Muscle layer of colon (tissue), 2 donors: ENCODE data around the gene ELOF1.

Source experiments
- H3K27ac ChIP-seq: one replicate; pipeline ENCODE4 v1.7.0; 2013; ENCODE audit warnings: low read depth, mild to moderate bottlenecking, low read length, moderate library complexity
- H3K27me3 ChIP-seq, 2 donors: one replicate each; pipeline ENCODE4 v1.7.0; 2013; ENCODE audit warnings: low read length in 2 of 2, mild to moderate bottlenecking in 2 of 2; ENCODE audit not compliant: insufficient read depth in 2 of 2, control insufficient read depth in 1 of 2
- H3K36me3 ChIP-seq: one replicate; pipeline ENCODE4 v1.7.0; 2013; ENCODE audit warnings: mild to moderate bottlenecking, low read length; ENCODE audit not compliant: insufficient read depth
- H3K4me1 ChIP-seq: one replicate; pipeline ENCODE4 v1.7.0; 2013; ENCODE audit warnings: mild to moderate bottlenecking, low read length; ENCODE audit not compliant: insufficient read depth
- H3K4me3 ChIP-seq, 2 donors: one replicate each; pipeline ENCODE4 v1.7.0; 2013; ENCODE audit warnings: low read length in 2 of 2, low read depth in 1 of 2, mild to moderate bottlenecking in 1 of 2, moderate library complexity in 1 of 2
- H3K9ac ChIP-seq: one replicate; pipeline ENCODE4 v1.7.0; 2013; ENCODE audit warnings: low read length
- H3K9me3 ChIP-seq: one replicate; pipeline ENCODE4 v1.7.0; 2013; ENCODE audit warnings: mild to moderate bottlenecking, low read length
- donor health status: abdominal sarcoma.
- donor health status: Adenocarcinoma of cecum.

Gene ELOF1

GRCh38 chr19:11519138-11519537, 39.9 kb downstream of the ELOF1 start:
- Histone ChIP-seq H3K27me3 (no peaks in the 10 kb centered on the region), H3K4me1 (no peaks in the 10 kb centered on the region), H3K9ac (no peak overlapping the region), H3K27ac (no peak overlapping the region), H3K9me3 (no peaks in the 10 kb centered on the region), H3K4me3 (no peak overlapping the region), H3K36me3 (peaks cover 24% of the 10 kb centered on the region)

- no peaks in the 10 kb centered on the region for H3K9me3 ChIP-seq
- no peak overlapping the region for H3K9ac ChIP-seq
- H3K27me3 ChIP-seq: no peaks in the 10 kb centered on the region
- H3K4me1 ChIP-seq: no peaks in the 10 kb centered on the region
- no peak overlapping the region for H3K4me3 ChIP-seq
- peaks cover 27% of the 10 kb centered on the region for H3K36me3 ChIP-seq
- no peak overlapping the region for H3K27ac ChIP-seq
Measured at GRCh38 chr19:11513946-11514345, 45.1 kb downstream of the ELOF1 start.

GRCh38 chr19:11510444-11510843, 48.6 kb downstream of the ELOF1 start:
- peaks cover 15% of the 10 kb centered on the region for H3K36me3 ChIP-seq

GRCh38 chr19:11507370-11508078, 51.5 kb downstream of the ELOF1 start:
- Histone ChIP-seq H3K9me3 (no peaks in the 10 kb centered on the region), H3K4me3 (no peak overlapping the region), H3K9ac (no peak overlapping the region)

More at GRCh38 chr19:11510444-11510843, 48.6 kb downstream of the ELOF1 start:
- H3K9ac ChIP-seq: no peak overlapping the region
- no peak overlapping the region for H3K4me3 ChIP-seq
- H3K4me1 ChIP-seq: no peaks in the 10 kb centered on the region
- H3K27me3 ChIP-seq: no peaks in the 10 kb centered on the region
- H3K27ac ChIP-seq: no peak overlapping the region
- no peaks in the 10 kb centered on the region for H3K9me3 ChIP-seq

GRCh38 chr19:11506967-11507366, 52.1 kb downstream of the ELOF1 start:
- H3K4me1 ChIP-seq: peaks cover 7% of the 10 kb centered on the region
- no peak overlapping the region for H3K27ac ChIP-seq
- H3K27me3 ChIP-seq: no peaks in the 10 kb centered on the region
- no peaks in the 10 kb centered on the region for H3K9me3 ChIP-seq
- no peak overlapping the region for H3K9ac ChIP-seq
- H3K4me3 ChIP-seq: no peak overlapping the region
- H3K36me3 ChIP-seq: peaks cover 8% of the 10 kb centered on the region

More at GRCh38 chr19:11507370-11508078, 51.5 kb downstream of the ELOF1 start:
- H3K27me3 ChIP-seq: no peaks in the 10 kb centered on the region
- H3K4me1 ChIP-seq: peaks cover 7% of the 10 kb centered on the region
- H3K36me3 ChIP-seq: peaks cover 8% of the 10 kb centered on the region
- no peak overlapping the region for H3K27ac ChIP-seq

GRCh38 chr19:11506101-11506555, 52.9 kb downstream of the ELOF1 start:
- Histone ChIP-seq H3K9me3 (no peaks in the 10 kb centered on the region), H3K4me3 (peak overlapping the region; percentile 75 to 78), H3K9ac (peak overlapping the region; percentile 53), H3K27ac (peak overlapping the region; percentile 85), H3K4me1 (peaks cover 7% of the 10 kb centered on the region), H3K36me3 (peaks cover 3% of the 10 kb centered on the region), H3K27me3 (no peaks in the 10 kb centered on the region)

- H3K9ac ChIP-seq: peak within 1 kb of the TSS; percentile 53
- H3K4me3 ChIP-seq: peak within 1 kb of the TSS; percentile 75 to 78
- H3K27me3 ChIP-seq: no peaks in the 10 kb centered on the region
- no peaks in the 10 kb centered on the region for H3K36me3 ChIP-seq
- H3K27ac ChIP-seq: peak within 1 kb of the TSS; percentile 85
- H3K9me3 ChIP-seq: no peaks in the 10 kb centered on the region
- peaks cover 7% of the 10 kb centered on the region for H3K4me1 ChIP-seq
Measured at GRCh38 chr19:11505504-11506100, 53.4 kb downstream of the ELOF1 start, which contains the start of gene ZNF653. Gene ZNF653 (minus strand): TSS chr19:11505839. CDS start chr19:11505786, 53 bp downstream.

GRCh38 chr19:11505032-11505503, 54.0 kb downstream of the ELOF1 start:
- H3K4me1 ChIP-seq: peaks cover 7% of the 10 kb centered on the region
- H3K27ac ChIP-seq: peak overlapping the region; percentile 85
- H3K4me3 ChIP-seq: peak overlapping the region; percentile 75 to 78
- H3K9ac ChIP-seq: peak overlapping the region; percentile 53
- no peaks in the 10 kb centered on the region for H3K9me3 ChIP-seq
- no peaks in the 10 kb centered on the region for H3K27me3 ChIP-seq
- H3K36me3 ChIP-seq: no peaks in the 10 kb centered on the region

GRCh38 chr19:11504502-11505031, 54.5 kb downstream of the ELOF1 start:
- peak overlapping the region; percentile 44 for H3K9ac ChIP-seq
- H3K27ac ChIP-seq: peak overlapping the region; percentile 85

More at GRCh38 chr19:11504502-11505031, 54.5 kb downstream of the ELOF1 start:
- Histone ChIP-seq H3K4me1 (peaks cover 7% of the 10 kb centered on the region), H3K36me3 (no peaks in the 10 kb centered on the region), H3K4me3 (peak overlapping the region; percentile 75 to 78), H3K27me3 (no peaks in the 10 kb centered on the region), H3K9me3 (no peaks in the 10 kb centered on the region)
